Large intestine (tissue), 3 donors: ENCODE measurements around the gene TMEM263. TPM values are rescaled to one million over a fixed set of nuclear protein-coding genes. Genes with fewer than 3 reads are reported as not detected.
"Not testable (repeated sequence)": the region's sequence is repeated elsewhere in the genome, so short reads cannot be mapped to it uniquely, and the experiment has no call there.

ENCODE experiments used
- DNase-seq, 2 donors: peaks; one replicate each; pipeline versions ENCODE4 v3.0.0 to v3.0.0-alpha.2; 2013
- H3K27ac ChIP-seq: one replicate; pipeline ENCODE4 v1.5.1; 2013; ENCODE audit warnings: low read length
- H3K27me3 ChIP-seq: 2 replicates; pipeline ENCODE4 v1.6.1; 2013; ENCODE audit warnings: low read length; ENCODE audit not compliant: control insufficient read depth, insufficient read depth
- H3K36me3 ChIP-seq: 2 replicates; pipeline ENCODE4 v1.6.1; 2013; ENCODE audit warnings: low read length; ENCODE audit not compliant: control insufficient read depth, insufficient read depth
- H3K4me1 ChIP-seq: one replicate; pipeline ENCODE4 v1.6.1; 2013; ENCODE audit warnings: low read length; ENCODE audit not compliant: control insufficient read depth, insufficient read depth
- H3K4me3 ChIP-seq: one replicate; pipeline ENCODE4 v1.5.1; 2013; ENCODE audit warnings: low read length
- H3K9me3 ChIP-seq: one replicate; pipeline ENCODE4 v1.6.1; 2013; ENCODE audit warnings: mild to moderate bottlenecking, low read depth, low read length, moderate library complexity; ENCODE audit not compliant: control insufficient read depth
- WGBS: methylation state at CpG from one replicate; pipeline ENCODE4 v1.1.5; 2013; ENCODE audit warnings: low lambda C conversion rate; ENCODE audit not compliant: insufficient coverage; 5-methylcytosine and 5-hydroxymethylcytosine counted together
- polyA plus RNA-seq: library from polyadenylated mRNA; unstranded; fragments of 120-200 nt; gene quantifications from one replicate; pipeline ENCODE4 v1.2.1, GENCODE V29; 2013

The TMEM263 gene
- polyA plus RNA-seq, 1 donor = 44.4 TPM

GRCh38 chr12:106982229-106982628 lies 26.5 kb downstream of the TMEM263 start:
- Histone ChIP-seq H3K4me1 (peaks cover 9% of the 10 kb centered on the region), H3K27me3 (no peaks in the 10 kb centered on the region), H3K27ac (no peak overlapping the region), H3K36me3 (peaks cover 8% of the 10 kb centered on the region), H3K4me3 (no peak overlapping the region), H3K9me3 (no peaks in the 10 kb centered on the region)
- no CpG with 5 or more reads among the region's 1 CpG for WGBS
- DNase-seq = no peak

- WGBS = 97% methylated on average over 3 of the region's 6 CpGs
- H3K36me3 ChIP-seq = peaks cover 8% of the 10 kb centered on the region
- no peaks in the 10 kb centered on the region for H3K27me3 ChIP-seq
- no peaks in the 10 kb centered on the region for H3K9me3 ChIP-seq
- DNase-seq = no peak
- H3K27ac ChIP-seq = no peak overlapping the region
- H3K4me3 ChIP-seq = no peak overlapping the region
- H3K4me1 ChIP-seq = peaks cover 6% of the 10 kb centered on the region
These were observed 29.0 kb downstream of the TMEM263 start for GRCh38 chr12:106984588-106985137.

DNA sequence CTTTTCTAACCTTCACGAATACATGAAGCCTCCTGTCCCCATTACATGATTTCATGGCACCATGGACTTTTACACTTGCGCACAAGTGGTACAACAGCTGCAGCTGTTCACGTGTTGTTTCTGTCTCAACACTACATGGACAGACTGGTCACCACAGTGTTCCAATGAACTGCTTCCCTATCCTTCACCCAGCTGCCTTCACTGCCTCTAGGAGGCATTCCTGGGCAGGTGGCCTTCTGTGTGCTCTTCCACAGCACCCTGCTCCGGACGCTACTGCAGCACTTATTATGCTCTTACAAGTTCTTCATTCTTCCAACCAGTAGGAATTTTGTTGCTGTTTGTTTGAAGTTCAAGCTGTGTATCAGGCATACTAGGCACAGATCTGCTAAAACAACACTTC lies 29.8 kb downstream of the TMEM263 start:
- Histone ChIP-seq H3K4me3 (no peak overlapping the region), H3K9me3 (no peaks in the 10 kb centered on the region), H3K27me3 (no peaks in the 10 kb centered on the region), H3K27ac (no peak overlapping the region), H3K36me3 (peaks cover 8% of the 10 kb centered on the region), H3K4me1 (peaks cover 6% of the 10 kb centered on the region)
- 100% methylated on average over 1 of the region's 5 CpGs for WGBS
- DNase-seq = no peak

GRCh38 chr12:106986135-106986534 lies 30.4 kb downstream of the TMEM263 start:
- Histone ChIP-seq H3K27me3 (no peaks in the 10 kb centered on the region), H3K4me3 (peak overlapping the region; percentile 68), H3K4me1 (peaks cover 6% of the 10 kb centered on the region), H3K27ac (peak overlapping the region; percentile 72), H3K36me3 (peaks cover 8% of the 10 kb centered on the region), H3K9me3 (no peaks in the 10 kb centered on the region)
- 20% methylated on average over 1 of the region's 4 CpGs for WGBS
- DNase-seq = no peak

GRCh38 chr12:106986625-106987389 lies 31.1 kb downstream of the TMEM263 start, which contains the start of gene MTERF2:
Gene MTERF2 (minus strand): TSS chr12:106987146. CDS start chr12:106978714, 8,432 bp downstream.
- no CpG with 5 or more reads among the region's 50 CpGs for WGBS
- Histone ChIP-seq H3K4me1 (peaks cover 6% of the 10 kb centered on the region), H3K9me3 (no peaks in the 10 kb centered on the region), H3K27ac (peak within 1 kb of the TSS; percentile 72), H3K4me3 (peak within 1 kb of the TSS; percentile 68), H3K27me3 (no peaks in the 10 kb centered on the region), H3K36me3 (peaks cover 8% of the 10 kb centered on the region)
- DNase-seq = peak; percentile 91 to 96

DNA sequence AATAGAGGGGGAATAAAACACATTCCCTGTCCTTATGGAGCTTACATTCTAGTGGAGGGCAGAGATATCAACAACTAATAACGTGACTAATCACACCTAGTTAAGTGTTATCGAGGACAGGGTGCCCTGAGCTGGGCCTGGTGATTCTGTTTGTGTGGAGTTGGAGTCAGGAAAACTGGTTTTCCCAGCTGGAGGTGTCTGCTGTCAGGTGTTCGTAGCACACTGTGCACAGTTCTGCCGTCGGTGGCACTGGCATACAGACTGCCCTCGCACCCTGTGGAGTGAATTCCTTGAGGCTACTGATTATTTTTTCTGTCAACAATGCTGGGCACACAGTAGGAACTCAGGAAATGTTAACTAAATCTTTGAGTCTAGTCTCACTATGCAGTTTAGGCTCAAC lies 32.1 kb downstream of the TMEM263 start:
- WGBS = no CpG with 5 or more reads among the region's 6 CpGs
- Histone ChIP-seq H3K4me1 (peaks cover 6% of the 10 kb centered on the region), H3K9me3 (no peaks in the 10 kb centered on the region), H3K27ac (no peak overlapping the region), H3K27me3 (no peaks in the 10 kb centered on the region), H3K4me3 (no peak overlapping the region), H3K36me3 (peaks cover 8% of the 10 kb centered on the region)
- DNase-seq = no peak

DNA sequence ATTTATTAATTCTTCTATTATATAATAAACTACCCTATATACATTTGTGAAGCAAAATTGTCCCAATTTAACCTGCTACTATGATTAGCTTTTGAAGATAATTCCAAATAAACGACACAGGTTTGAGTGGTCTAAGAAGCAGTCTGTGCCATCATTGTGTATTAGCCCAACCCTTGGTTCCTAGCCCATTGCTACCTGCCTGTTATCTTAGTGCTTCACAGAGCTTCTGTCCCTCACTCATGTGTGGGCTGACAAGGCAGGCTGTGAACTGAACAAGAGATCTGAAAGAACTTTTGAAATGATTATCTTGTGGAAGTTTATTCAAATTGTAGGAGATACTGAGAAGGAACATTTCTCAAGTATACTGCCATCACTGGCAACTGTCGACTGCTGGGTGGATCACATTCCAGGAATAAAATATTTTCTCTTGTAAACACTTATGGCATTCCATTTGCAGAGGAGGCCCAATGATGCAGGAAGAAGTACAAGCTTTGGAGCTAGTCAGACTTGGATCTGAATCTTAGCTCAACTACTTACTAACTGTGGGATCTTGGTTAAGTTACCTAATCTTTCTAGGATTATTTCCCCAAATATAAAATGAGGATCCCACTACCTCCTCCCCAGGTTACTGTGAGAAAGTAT lies 39.0 kb downstream of the TMEM263 start:
- 20% methylated on average over 1 of the region's 2 CpGs for WGBS
- DNase-seq = no peak
- H3K36me3 ChIP-seq = peaks cover 12% of the 10 kb centered on the region
- no peak overlapping the region for H3K4me3 ChIP-seq
- H3K27me3 ChIP-seq = no peaks in the 10 kb centered on the region
- H3K4me1 ChIP-seq = no peaks in the 10 kb centered on the region
- no peak overlapping the region for H3K27ac ChIP-seq
- no peaks in the 10 kb centered on the region for H3K9me3 ChIP-seq

DNA sequence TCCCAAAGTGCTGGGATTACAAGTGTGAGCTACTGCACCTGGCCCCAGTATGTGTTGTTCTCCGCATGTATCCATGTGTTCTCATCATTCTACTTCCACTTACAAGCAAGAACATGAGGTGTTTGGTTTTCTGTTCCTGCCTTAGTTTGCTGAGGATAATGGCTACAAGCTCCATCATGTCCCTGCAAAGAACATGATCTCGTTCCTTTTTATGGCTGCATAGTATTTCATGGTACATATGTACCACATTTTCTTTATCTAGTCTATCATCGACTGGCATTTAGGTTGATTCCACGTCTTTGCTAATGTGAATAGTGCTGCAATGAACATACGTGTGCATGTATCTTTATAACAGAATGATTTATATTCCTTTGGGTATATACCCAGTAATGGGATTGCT lies 40.4 kb downstream of the TMEM263 start:
- 100% methylated on average over 1 of the region's 5 CpGs for WGBS
- not testable (repeated sequence) for H3K27me3 ChIP-seq, H3K4me3 ChIP-seq, H3K27ac ChIP-seq, H3K4me1 ChIP-seq, H3K9me3 ChIP-seq, DNase-seq
- H3K36me3 ChIP-seq = peaks cover 14% of the 10 kb centered on the region

- peaks cover 16% of the 10 kb centered on the region for H3K36me3 ChIP-seq
- no peak for DNase-seq
- no peaks in the 10 kb centered on the region for H3K9me3 ChIP-seq
- H3K27me3 ChIP-seq = no peaks in the 10 kb centered on the region
- WGBS = no CpG with 5 or more reads among the region's 1 CpG
- no peak overlapping the region for H3K4me3 ChIP-seq
- H3K4me1 ChIP-seq = no peaks in the 10 kb centered on the region
- H3K27ac ChIP-seq = no peak overlapping the region
These were observed 42.2 kb downstream of the TMEM263 start for GRCh38 chr12:106997916-106998315.

DNA sequence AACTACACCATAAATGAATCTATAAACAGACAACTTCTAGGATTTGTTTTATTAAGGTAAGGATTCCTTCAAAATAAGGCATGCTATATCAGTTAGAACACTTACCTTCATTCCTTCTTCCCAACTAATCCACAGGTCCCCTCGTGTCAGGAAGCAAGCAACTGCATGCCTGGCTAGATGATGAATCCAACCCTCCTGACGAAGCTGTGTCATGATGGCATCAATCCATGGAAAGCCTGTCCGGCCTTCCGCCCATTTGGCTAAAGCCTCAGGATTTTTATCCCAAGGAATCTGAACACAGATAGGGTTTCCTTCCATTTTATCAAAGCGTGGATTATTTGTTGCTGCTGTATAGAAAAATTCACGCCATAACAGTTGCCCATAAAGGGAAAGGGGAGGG lies 43.7 kb downstream of the TMEM263 start:
- H3K36me3 ChIP-seq = peaks cover 16% of the 10 kb centered on the region
- no peak overlapping the region for H3K27ac ChIP-seq
- DNase-seq = no peak
- H3K4me1 ChIP-seq = no peaks in the 10 kb centered on the region
- no peaks in the 10 kb centered on the region for H3K27me3 ChIP-seq
- 100% methylated on average over 2 of the region's 6 CpGs for WGBS
- H3K9me3 ChIP-seq = no peaks in the 10 kb centered on the region
- no peak overlapping the region for H3K4me3 ChIP-seq
